Stomach (tissue), 4 donors: Measurements from ENCODE around the gene ACTL6B.

Experiments
- EP300 ChIP-seq: sonication (generic); formaldehyde crosslinking; IDR thresholded peaks from one replicate; pipeline ENCODE4 v1.6.1; 2017; ENCODE audit warnings: antibody characterized with exemption
- POLR2A ChIP-seq, 4 donors: fragments of 450-650 bp; IDR thresholded peaks; one replicate each; pipeline ENCODE4 v1.6.1; 2016; ENCODE audit warnings: antibody characterized with exemption in 4 of 4, control low read depth in 2 of 4, mild to moderate bottlenecking in 1 of 4, moderate library complexity in 1 of 4
- POLR2AphosphoS5 ChIP-seq, 3 donors: sonication (generic); formaldehyde crosslinking; IDR thresholded peaks; one replicate each; pipeline ENCODE4 v1.6.1; 2016; ENCODE audit warnings: antibody characterized with exemption in 3 of 3
- TF ChIP-seq, protein P1 (sequence below), 7 experiments: fragments of 450-650 bp in 4 of 7; fragments of 200-600 bp in 3 of 7; sonication (generic) in 3 of 7; IDR thresholded peaks; one replicate each; pipeline ENCODE4 v1.5.1; 2016 to 2019; ENCODE audit warnings: antibody characterized with exemption in 7 of 7, control low read depth in 2 of 7, mild to moderate bottlenecking in 1 of 7

DNA sequence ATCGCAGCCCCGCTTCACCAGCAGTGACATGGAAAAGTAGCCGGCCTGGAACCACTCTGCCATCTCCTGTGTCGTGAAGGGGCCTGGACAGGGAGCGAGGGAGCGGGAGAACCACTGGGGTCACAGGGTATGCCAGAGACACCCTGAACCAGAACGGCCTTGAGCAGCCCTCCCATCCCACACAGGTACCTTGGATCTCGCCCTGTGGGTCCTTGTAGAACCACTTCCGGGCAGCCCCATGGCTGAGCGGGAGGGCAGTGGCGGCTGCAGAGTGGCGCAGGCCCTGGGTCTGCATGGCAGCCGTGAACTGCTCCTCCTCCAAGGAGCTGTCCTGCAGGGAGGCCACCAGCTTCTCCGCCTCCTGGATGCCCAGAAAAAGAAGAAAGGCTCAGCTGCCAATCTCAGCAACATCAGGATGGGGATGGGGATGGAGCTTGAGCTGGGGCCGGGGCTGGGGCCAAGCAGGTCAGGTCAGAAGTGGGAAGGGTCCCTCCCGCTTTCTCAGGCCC lies 28.3 kb upstream of the ACTL6B start:
- TF ChIP-seq POLR2AphosphoS5 (IDR thresholded peaks at IDR 0.05) (no peak), POLR2A (IDR thresholded peaks at IDR 0.05) (no peak), EP300 (no peak)
- TF ChIP-seq, protein P1, sequence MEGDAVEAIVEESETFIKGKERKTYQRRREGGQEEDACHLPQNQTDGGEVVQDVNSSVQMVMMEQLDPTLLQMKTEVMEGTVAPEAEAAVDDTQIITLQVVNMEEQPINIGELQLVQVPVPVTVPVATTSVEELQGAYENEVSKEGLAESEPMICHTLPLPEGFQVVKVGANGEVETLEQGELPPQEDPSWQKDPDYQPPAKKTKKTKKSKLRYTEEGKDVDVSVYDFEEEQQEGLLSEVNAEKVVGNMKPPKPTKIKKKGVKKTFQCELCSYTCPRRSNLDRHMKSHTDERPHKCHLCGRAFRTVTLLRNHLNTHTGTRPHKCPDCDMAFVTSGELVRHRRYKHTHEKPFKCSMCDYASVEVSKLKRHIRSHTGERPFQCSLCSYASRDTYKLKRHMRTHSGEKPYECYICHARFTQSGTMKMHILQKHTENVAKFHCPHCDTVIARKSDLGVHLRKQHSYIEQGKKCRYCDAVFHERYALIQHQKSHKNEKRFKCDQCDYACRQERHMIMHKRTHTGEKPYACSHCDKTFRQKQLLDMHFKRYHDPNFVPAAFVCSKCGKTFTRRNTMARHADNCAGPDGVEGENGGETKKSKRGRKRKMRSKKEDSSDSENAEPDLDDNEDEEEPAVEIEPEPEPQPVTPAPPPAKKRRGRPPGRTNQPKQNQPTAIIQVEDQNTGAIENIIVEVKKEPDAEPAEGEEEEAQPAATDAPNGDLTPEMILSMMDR (IDR thresholded peaks at IDR 0.05), result no peak
